Tibial nerve (tissue), 3 donors: Measurements from ENCODE around the gene NOS1AP.

Experiments
- POLR2A ChIP-seq, 2 donors: fragments of 450-650 bp; IDR thresholded peaks; one replicate each; pipeline ENCODE4 v1.6.1; 2017; ENCODE audit warnings: antibody characterized with exemption in 2 of 2, mild to moderate bottlenecking in 2 of 2, moderate library complexity in 2 of 2
- TF ChIP-seq, protein P1 (sequence below), 5 experiments: fragments of 200-600 bp in 3 of 5; fragments of 450-650 bp in 2 of 5; sonication (generic) in 3 of 5; IDR thresholded peaks; one replicate each; pipeline ENCODE4 v1.5.1; 2016 to 2019; ENCODE audit warnings: antibody characterized with exemption in 5 of 5, mild to moderate bottlenecking in 3 of 5, moderate library complexity in 2 of 5

DNA sequence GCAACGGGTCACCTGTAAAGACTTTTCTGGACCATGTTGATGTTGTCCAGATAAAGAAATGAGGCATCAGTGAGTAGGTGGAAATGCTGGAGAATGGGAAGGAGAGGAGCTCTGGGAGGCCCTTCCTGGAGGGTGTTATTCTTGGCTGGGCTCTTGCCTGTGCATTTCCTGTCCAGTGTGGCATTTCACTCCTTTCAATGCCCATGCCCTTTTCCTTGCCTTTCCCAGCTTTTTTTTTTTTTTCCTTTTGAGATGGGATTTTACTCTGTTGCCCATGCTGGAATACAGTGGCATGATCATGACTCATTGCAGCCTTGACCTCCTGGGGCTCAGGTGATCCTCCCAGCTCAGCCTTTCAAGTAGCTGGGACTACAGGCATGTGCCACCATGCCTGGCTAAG is 11.8 kb downstream of the NOS1AP start:
- TF ChIP-seq, protein P1, sequence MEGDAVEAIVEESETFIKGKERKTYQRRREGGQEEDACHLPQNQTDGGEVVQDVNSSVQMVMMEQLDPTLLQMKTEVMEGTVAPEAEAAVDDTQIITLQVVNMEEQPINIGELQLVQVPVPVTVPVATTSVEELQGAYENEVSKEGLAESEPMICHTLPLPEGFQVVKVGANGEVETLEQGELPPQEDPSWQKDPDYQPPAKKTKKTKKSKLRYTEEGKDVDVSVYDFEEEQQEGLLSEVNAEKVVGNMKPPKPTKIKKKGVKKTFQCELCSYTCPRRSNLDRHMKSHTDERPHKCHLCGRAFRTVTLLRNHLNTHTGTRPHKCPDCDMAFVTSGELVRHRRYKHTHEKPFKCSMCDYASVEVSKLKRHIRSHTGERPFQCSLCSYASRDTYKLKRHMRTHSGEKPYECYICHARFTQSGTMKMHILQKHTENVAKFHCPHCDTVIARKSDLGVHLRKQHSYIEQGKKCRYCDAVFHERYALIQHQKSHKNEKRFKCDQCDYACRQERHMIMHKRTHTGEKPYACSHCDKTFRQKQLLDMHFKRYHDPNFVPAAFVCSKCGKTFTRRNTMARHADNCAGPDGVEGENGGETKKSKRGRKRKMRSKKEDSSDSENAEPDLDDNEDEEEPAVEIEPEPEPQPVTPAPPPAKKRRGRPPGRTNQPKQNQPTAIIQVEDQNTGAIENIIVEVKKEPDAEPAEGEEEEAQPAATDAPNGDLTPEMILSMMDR (IDR thresholded peaks at IDR 0.05) = no peak
- TF ChIP-seq POLR2A (IDR thresholded peaks at IDR 0.05) = no peak
